ENCODE results near the gene SNX5. TPM values are rescaled to one million over a fixed set of nuclear protein-coding genes. Genes with fewer than 3 reads are reported as not detected.

Gene SNX5
- total and polyA plus RNA-seq, 2 of the 13 experiments (the other 11 are each of a cell fraction or from before 2014, with no cell fraction given) = 664 to 1,040 TPM

GRCh38 chr20:17995967-17996819 lies 27.6 kb upstream of the SNX5 start (continued):
- TF ChIP-seq SOX13 (IDR thresholded peaks at IDR 0.05) = no peak
- 0 out of 4 replicates have a peak, but pooled peaks of 1 of the 2 experiments have one; percentile 7 for TF ChIP-seq SOX13 (CRISPR knock-in tag; conservative IDR thresholded peaks at IDR 0.05 in 1 of 2, IDR thresholded peaks at IDR 0.05 in 1 of 2)
- TF ChIP-seq RXRB (CRISPR knock-in tag; IDR thresholded peaks at IDR 0.05; ENCODE audit: borderline replicate concordance) = peak; percentile 55; the same call in 1 of the 2 replicates
- TF ChIP-seq ZNF788 (CRISPR knock-in tag; IDR thresholded peaks at IDR 0.05; ENCODE audit: borderline replicate concordance) = 0 out of 2 replicates have a peak, but pooled peaks have one; percentile 37
- no peak for TF ChIP-seq HNRNPLL (IDR thresholded peaks at IDR 0.05; ENCODE audit: low read depth, low read length, poor library complexity, severe bottlenecking)
- 0 out of 2 replicates have a peak, but pooled peaks have one; percentile 27 for TF ChIP-seq ZNF652 (CRISPR knock-in tag; IDR thresholded peaks at IDR 0.05; ENCODE audit: borderline replicate concordance, low read depth)
- TF ChIP-seq FOXO1 (CRISPR knock-in tag; IDR thresholded peaks at IDR 0.05) = 0 out of 2 replicates have a peak, but pooled peaks have one; percentile 12
- peak; percentile 99 for TF ChIP-seq STAG1 (CRISPR knock-in tag; IDR thresholded peaks at IDR 0.05)
- TF ChIP-seq ZNF136 (CRISPR knock-in tag; IDR thresholded peaks at IDR 0.05; ENCODE audit: low read depth) = 0 out of 2 replicates have a peak, but pooled peaks have one; percentile 55
- TF ChIP-seq ZNF430 (CRISPR knock-in tag; IDR thresholded peaks at IDR 0.05) = 0 out of 2 replicates have a peak, but pooled peaks have one; percentile 44
- peak; percentile 96 for TF ChIP-seq CTCF (CRISPR knock-in tag; IDR thresholded peaks at IDR 0.05)
- TF ChIP-seq, protein P1, sequence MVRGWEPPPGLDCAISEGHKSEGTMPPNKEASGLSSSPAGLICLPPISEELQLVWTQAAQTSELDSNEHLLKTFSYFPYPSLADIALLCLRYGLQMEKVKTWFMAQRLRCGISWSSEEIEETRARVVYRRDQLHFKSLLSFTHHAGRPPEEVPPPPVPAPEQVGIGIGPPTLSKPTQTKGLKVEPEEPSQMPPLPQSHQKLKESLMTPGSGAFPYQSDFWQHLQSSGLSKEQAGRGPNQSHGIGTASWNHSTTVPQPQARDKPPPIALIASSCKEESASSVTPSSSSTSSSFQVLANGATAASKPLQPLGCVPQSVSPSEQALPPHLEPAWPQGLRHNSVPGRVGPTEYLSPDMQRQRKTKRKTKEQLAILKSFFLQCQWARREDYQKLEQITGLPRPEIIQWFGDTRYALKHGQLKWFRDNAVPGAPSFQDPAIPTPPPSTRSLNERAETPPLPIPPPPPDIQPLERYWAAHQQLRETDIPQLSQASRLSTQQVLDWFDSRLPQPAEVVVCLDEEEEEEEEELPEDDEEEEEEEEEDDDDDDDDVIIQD (CRISPR knock-in tag; IDR thresholded peaks at IDR 0.05; ENCODE audit: low read depth) = 0 out of 2 replicates have a peak, but pooled peaks have one; percentile 67
- TF ChIP-seq ZBTB44 (CRISPR knock-in tag; IDR thresholded peaks at IDR 0.05) = peak; percentile 47; the same call in 1 of the 2 replicates
- no peak for TF ChIP-seq ZNF558 (CRISPR knock-in tag; IDR thresholded peaks at IDR 0.05; ENCODE audit: borderline replicate concordance)
- TF ChIP-seq, protein P2, sequence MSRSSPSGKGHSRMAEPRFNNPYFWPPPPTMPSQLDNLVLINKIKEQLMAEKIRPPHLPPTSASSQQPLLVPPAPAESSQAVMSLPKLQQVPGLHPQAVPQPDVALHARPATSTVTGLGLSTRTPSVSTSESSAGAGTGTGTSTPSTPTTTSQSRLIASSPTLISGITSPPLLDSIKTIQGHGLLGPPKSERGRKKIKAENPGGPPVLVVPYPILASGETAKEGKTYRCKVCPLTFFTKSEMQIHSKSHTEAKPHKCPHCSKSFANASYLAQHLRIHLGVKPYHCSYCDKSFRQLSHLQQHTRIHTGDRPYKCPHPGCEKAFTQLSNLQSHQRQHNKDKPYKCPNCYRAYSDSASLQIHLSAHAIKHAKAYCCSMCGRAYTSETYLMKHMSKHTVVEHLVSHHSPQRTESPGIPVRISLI (CRISPR knock-in tag; IDR thresholded peaks at IDR 0.05; ENCODE audit: borderline replicate concordance) = peak; percentile 92
- 0 out of 2 replicates have a peak, but pooled peaks have one; percentile 45 for TF ChIP-seq HBP1 (CRISPR knock-in tag; IDR thresholded peaks at IDR 0.05; ENCODE audit: low read depth)
- no peak for TF ChIP-seq KDM1A (CRISPR knock-in tag; IDR thresholded peaks at IDR 0.05)
- TF ChIP-seq ZSCAN12 (CRISPR knock-in tag; IDR thresholded peaks at IDR 0.05) = no peak
